Activated naive CD8-positive, alpha-beta T cell treated with anti-CD3 and anti-CD28 coated beads, Interleukin-2, amount 50 U/mL, for 16 hours (primary cell): ENCODE measurements around the gene ST6GAL1.

Source experiments
- DNase-seq: peaks from one replicate; pipeline ENCODE4 v3.0.0-alpha.2; 2020; ENCODE audit warnings: low read depth, low spot score

ST6GAL1 gene

DNA sequence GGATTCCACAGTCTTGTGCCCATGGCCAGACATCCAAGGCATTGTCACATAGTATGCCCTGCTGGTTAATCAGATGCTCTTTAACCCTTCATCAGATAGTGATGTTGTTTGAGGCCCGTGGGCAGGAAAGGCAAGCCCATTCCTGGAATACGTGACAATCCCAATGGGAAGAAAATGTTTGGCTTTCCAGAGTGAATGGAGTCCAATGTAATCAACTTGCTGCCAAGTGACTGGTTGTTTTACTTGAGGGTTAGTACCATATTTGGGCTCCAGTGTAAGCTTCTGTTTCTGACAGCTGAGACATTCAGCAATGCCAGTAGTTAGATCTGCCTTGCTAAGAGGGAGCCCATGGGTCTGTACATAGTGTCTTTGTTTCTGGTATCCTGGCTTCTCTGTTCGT, 177.7 kb downstream of the ST6GAL1 start:
- no peak for DNase-seq

DNA sequence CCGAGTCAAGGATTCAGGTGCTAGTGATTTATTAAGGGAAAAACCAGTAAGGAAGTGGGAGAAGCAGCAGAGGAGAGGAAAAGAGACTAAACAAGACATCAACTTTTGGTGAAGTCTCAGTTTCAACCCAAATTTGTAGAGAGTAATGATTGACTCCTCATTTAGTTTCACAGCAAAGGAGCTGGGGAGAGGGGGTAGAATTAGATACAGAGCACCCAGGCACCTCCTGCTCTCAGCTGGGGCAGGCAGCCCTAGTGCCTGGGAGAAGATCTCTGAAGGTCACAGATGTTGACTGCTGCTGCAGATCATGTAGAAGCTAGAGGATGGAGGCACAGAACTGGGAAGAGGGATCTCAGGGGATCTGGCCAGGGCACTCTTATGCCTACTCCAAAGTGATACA, 179.8 kb downstream of the ST6GAL1 start:
- DNase-seq, result no peak

DNA sequence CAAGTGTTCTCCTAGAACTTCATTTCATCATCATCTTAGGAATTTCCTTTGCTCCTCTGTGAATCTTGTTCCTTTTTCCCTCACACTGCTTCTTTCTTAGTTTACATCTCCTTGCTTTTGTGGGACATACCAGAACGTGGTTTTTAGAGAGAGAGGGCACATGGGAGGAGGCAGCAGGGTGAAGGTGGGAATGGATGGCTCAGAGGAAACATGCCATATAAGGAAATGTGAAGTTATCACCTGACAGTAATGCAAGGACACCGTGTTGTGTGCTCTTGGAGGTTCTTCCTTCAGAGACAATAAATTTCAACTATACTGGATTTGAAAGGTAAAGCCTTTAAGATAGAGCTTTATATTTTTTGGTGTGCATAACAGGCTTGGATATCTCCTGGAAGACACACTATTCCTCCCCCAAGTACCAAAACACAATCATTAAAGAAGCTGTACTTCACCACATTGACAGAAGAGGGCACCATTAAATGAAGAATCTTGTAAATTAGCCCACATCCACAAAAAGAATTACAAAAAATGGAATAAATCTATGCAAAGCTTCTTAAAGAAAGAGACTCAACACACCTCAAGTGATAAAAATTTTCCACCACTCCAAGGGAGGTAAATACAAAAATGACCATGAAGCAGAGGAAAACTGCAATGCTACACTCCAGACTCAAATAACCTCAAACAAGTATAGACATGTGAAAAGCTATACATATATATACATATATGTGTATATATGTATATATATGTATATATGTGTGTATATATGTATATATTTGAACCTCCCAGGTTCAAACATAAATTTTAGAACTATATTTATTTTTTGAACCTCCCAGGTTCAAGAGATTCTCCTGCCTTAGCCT, 182.8 kb downstream of the ST6GAL1 start:
- DNase-seq, result no peak

DNA sequence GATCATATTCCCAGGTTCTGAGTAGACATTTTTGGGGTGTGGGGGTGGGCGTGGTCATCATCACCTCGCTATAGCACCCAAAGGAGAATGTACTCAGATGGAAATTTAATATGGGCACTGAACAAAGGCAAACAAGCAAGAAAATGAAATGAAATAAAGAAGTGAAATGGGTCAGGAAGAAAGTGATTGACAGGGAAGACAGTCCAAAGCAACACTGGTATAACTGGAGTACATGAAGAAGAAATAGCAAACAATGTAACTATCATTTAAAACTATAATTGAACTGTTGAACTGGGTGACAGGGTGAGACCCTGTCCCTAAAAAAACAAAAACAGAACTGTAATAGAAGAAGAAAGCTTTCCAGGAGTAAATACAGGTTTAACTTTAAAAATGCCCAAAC, 184.2 kb downstream of the ST6GAL1 start:
- no peak for DNase-seq

- no peak for DNase-seq
Measured at GRCh38 chr3:187120326-187120725, 190.0 kb downstream of the ST6GAL1 start.

DNA sequence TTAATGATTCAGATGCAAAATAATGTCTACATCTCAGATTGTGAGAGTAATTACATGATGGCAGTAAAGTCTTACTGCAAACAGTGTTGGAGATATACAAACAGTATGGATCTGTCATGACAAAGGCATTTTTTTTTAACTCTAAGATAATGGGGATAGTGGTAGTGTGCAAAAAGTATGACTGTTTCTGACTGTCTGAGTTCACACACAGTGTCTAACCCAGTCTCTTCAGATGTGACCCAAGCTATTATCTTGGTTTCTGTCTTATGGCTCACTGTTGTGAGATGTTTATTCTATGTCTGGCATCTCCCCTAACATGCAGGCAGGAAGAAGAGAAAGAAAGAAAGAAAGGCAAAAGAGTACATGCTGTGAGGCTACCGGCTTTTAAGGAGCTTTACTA, 191.9 kb downstream of the ST6GAL1 start:
- DNase-seq, result no peak

GRCh38 chr3:187125319-187126031, 195.1 kb downstream of the ST6GAL1 start:
- no peak for DNase-seq
